H9 (cell line): ENCODE measurements around the gene CLPSL2. TPM values are rescaled to one million over a fixed set of nuclear protein-coding genes. Genes with fewer than 3 reads are reported as not detected.

Experiments
- DNase-seq: peaks from one replicate; pipeline ENCODE4 v3.0.0-alpha.2; 2017
- H2AFZ ChIP-seq: one replicate; pipeline ENCODE4 v1.6.1; 2013; ENCODE audit warnings: mild to moderate bottlenecking, low read length, control low read depth, moderate library complexity
- H2AK5ac ChIP-seq: 2 replicates; pipeline ENCODE4 v1.6.1; 2013; ENCODE audit warnings: low read length, control low read depth, mixed read lengths; ENCODE audit not compliant: insufficient read length
- H2BK120ac ChIP-seq: one replicate; pipeline ENCODE4 v1.6.1; 2013; ENCODE audit warnings: low read depth, mild to moderate bottlenecking, low read length, control low read depth, inconsistent platforms; ENCODE audit not compliant: poor library complexity, severe bottlenecking
- H2BK12ac ChIP-seq: 2 replicates; pipeline ENCODE4 v1.6.1; 2013; ENCODE audit warnings: low read length, control low read depth, mixed read lengths, low read depth; ENCODE audit not compliant: insufficient read length
- H2BK15ac ChIP-seq: 2 replicates; pipeline ENCODE4 v1.6.1; 2013; ENCODE audit warnings: low read depth, low read length, control low read depth
- H2BK20ac ChIP-seq: one replicate; pipeline ENCODE4 v1.6.1; 2013; ENCODE audit warnings: low read depth, mild to moderate bottlenecking, low read length, control low read depth, inconsistent platforms; ENCODE audit not compliant: poor library complexity, severe bottlenecking
- H2BK5ac ChIP-seq: 2 replicates; pipeline ENCODE4 v1.6.1; 2013; ENCODE audit warnings: low read length, control low read depth, mixed read lengths; ENCODE audit not compliant: insufficient read length
- H3K14ac ChIP-seq: 2 replicates; pipeline ENCODE4 v1.6.1; 2013; ENCODE audit warnings: low read length, control low read depth; ENCODE audit not compliant: insufficient read depth
- H3K18ac ChIP-seq: 2 replicates; pipeline ENCODE4 v1.6.1; 2013; ENCODE audit warnings: low read depth, mild to moderate bottlenecking, mixed read lengths, low read length, control low read depth; ENCODE audit not compliant: insufficient read length
- H3K23ac ChIP-seq: 2 replicates; pipeline ENCODE4 v1.6.1; 2013; ENCODE audit warnings: low read length, control low read depth, mixed read lengths, low read depth; ENCODE audit not compliant: insufficient read length
- H3K23me2 ChIP-seq: 2 replicates; pipeline ENCODE4 v1.6.1; 2013; ENCODE audit warnings: low read depth, mild to moderate bottlenecking, mixed read lengths, low read length, control low read depth; ENCODE audit not compliant: insufficient read length, poor library complexity, severe bottlenecking
- H3K27ac ChIP-seq: 2 replicates; pipeline ENCODE4 v1.5.1; 2013; ENCODE audit warnings: low read length, control low read depth, mixed read lengths, low read depth; ENCODE audit not compliant: insufficient read length
- H3K27me3 ChIP-seq: 2 replicates; pipeline ENCODE4 v1.6.1; 2013; ENCODE audit warnings: low read length, control low read depth, inconsistent platforms; ENCODE audit not compliant: insufficient read depth
- H3K4ac ChIP-seq: 2 replicates; pipeline ENCODE4 v1.6.1; 2013; ENCODE audit warnings: low read depth, mild to moderate bottlenecking, control low read depth, inconsistent platforms, low read length, moderate library complexity
- H3K4me1 ChIP-seq: 2 replicates; pipeline ENCODE4 v1.6.1; 2013; ENCODE audit warnings: low read length, control low read depth, inconsistent platforms; ENCODE audit not compliant: insufficient read depth
- H3K4me2 ChIP-seq: 2 replicates; pipeline ENCODE4 v1.6.1; 2013; ENCODE audit warnings: low read length, control low read depth, mixed read lengths; ENCODE audit not compliant: insufficient read length, insufficient read depth
- H3K56ac ChIP-seq: 2 replicates; pipeline ENCODE4 v1.6.1; 2013; ENCODE audit warnings: low read depth, mild to moderate bottlenecking, mixed read lengths, low read length, control low read depth; ENCODE audit not compliant: insufficient read length
- H3K79me1 ChIP-seq: 2 replicates; pipeline ENCODE4 v1.6.1; 2013; ENCODE audit warnings: low read depth, mild to moderate bottlenecking, moderate library complexity, low read length, control low read depth, inconsistent platforms; ENCODE audit not compliant: insufficient read depth, poor library complexity, severe bottlenecking
- H3K79me2 ChIP-seq: 2 replicates; pipeline ENCODE4 v1.6.1; 2013; ENCODE audit warnings: low read length, control low read depth, inconsistent platforms; ENCODE audit not compliant: insufficient read depth
- H3K9ac ChIP-seq: 2 replicates; pipeline ENCODE4 v1.6.1; 2013; ENCODE audit warnings: low read length, control low read depth, mixed read lengths; ENCODE audit not compliant: insufficient read length; ENCODE audit errors: extremely low read depth
- H3K9me3 ChIP-seq: one replicate; pipeline ENCODE4 v1.6.1; 2013; ENCODE audit warnings: low read depth, low read length, inconsistent platforms; ENCODE audit not compliant: control insufficient read depth
- H3T11ph ChIP-seq: one replicate; pipeline ENCODE4 v1.6.1; 2013; ENCODE audit warnings: mild to moderate bottlenecking, low read length, control low read depth, inconsistent platforms
- H4K20me1 ChIP-seq: one replicate; pipeline ENCODE4 v1.6.1; 2013; ENCODE audit not compliant: control insufficient read depth, insufficient read length, insufficient read depth
- H4K5ac ChIP-seq: 2 replicates; pipeline ENCODE4 v1.6.1; 2013; ENCODE audit warnings: low read depth, mild to moderate bottlenecking, mixed read lengths, low read length, control low read depth; ENCODE audit not compliant: insufficient read length
- H4K8ac ChIP-seq: replicated peaks from 2 replicates; pipeline ENCODE4 v1.6.1; 2013; ENCODE audit warnings: low read length, control low read depth, mixed read lengths, low read depth; ENCODE audit not compliant: insufficient read length
- H4K91ac ChIP-seq: 2 replicates; pipeline ENCODE4 v1.6.1; 2013; ENCODE audit warnings: low read depth, mild to moderate bottlenecking, moderate library complexity, mixed read lengths, low read length, control low read depth; ENCODE audit not compliant: insufficient read length
- H3K27ac Mint-ChIP-seq, 3 experiments: 2 replicates in 2 of 3; 3 replicates in 1 of 3; pipeline ENCODE4 v1.8.0; 2020 to 2021; ENCODE audit warnings: mixed read lengths in 3 of 3, mild to moderate bottlenecking in 1 of 3, moderate library complexity in 1 of 3
- H3K27me3 Mint-ChIP-seq: 2 replicates; pipeline ENCODE4 v1.8.0; 2021; ENCODE audit warnings: low read depth, mild to moderate bottlenecking, moderate library complexity, mixed read lengths
- H3K36me3 Mint-ChIP-seq, 3 experiments: 2 replicates in 2 of 3; 3 replicates in 1 of 3; pipeline ENCODE4 v1.8.0; 2020 to 2021; ENCODE audit warnings: low read depth in 3 of 3, mixed read lengths in 3 of 3; ENCODE audit not compliant: insufficient read depth in 1 of 3
- H3K4me1 Mint-ChIP-seq, 2 experiments: 2 replicates each; pipeline ENCODE4 v1.8.0; 2020; ENCODE audit warnings: mixed read lengths in 2 of 2
- H3K4me3 Mint-ChIP-seq, 2 experiments: 2 replicates in 1 of 2; 3 replicates in 1 of 2; pipeline ENCODE4 v1.8.0; 2020 to 2021; ENCODE audit warnings: mild to moderate bottlenecking in 2 of 2, mixed read lengths in 2 of 2, moderate library complexity in 1 of 2
- H3K9me3 Mint-ChIP-seq, 2 experiments: 2 replicates in 1 of 2; 3 replicates in 1 of 2; pipeline ENCODE4 v1.8.0; 2020; ENCODE audit warnings: mild to moderate bottlenecking in 2 of 2, mixed read lengths in 2 of 2, moderate library complexity in 1 of 2
- WGBS: extraction: QIAGEN DNeasy Blood & Tissue Kit; methylation state at CpG from one replicate; pipeline ENCODE4 v1.1.7; 2013; ENCODE audit warnings: missing lambda C conversion rate, low lambda C conversion rate, mixed read lengths; ENCODE audit not compliant: insufficient read length; ENCODE audit errors: extremely low coverage; 5-methylcytosine and 5-hydroxymethylcytosine counted together
- total RNA-seq: library from RNA; stranded (reverse); gene quantifications from 2 replicates; pipeline ENCODE4 v1.2.1, GENCODE V29; 2021
- TF ChIP-seq, protein P1 (sequence below): fragments of 200-600 bp; sonication (generic); conservative IDR thresholded peaks from 3 replicates; pipeline ENCODE4 v1.8.0; 2021; ENCODE audit warnings: antibody characterized with exemption, mild to moderate bottlenecking

CLPSL2 gene
- total RNA-seq, 1 experiment from 2014 or later: 4.4 TPM

DNA sequence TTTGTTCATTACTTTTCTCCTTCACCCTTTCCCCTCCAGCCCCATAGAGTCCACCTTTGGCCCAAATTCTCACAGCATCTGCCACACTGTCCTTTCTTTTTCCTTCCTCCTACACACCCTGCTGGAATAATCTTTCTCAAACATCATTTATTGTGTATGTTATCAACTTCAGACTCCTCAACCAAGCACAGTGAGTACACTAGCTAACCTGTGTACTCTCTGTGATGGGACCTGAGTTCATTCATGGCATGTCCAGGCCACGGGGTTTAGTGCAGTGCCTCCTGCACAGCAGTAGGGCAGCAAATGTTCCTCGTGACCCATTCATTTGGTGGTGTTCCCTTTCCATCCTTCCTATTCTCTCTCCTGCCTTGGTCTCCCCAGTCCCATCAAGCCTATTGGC is 46.7 kb upstream of the CLPSL2 start:
- Mint-ChIP-seq H3K27ac (no peak overlapping the region), H3K4me1 (peaks cover 59 to 62% of the 10 kb centered on the region in 2 experiments), H3K27me3 (peaks cover 32% of the 10 kb centered on the region), H3K36me3 (no peaks in the 10 kb centered on the region; a peak in 1 of 7 replicates), H3K9me3 (no peaks in the 10 kb centered on the region), H3K4me3 (peak overlapping the region in 1 of 2 experiments; percentile 61; a peak in 3 of 5 replicates)
- Histone ChIP-seq H3K27ac (no peak overlapping the region), H3K14ac (no peak overlapping the region), H3K18ac (no peak overlapping the region), H3K4ac (no peak overlapping the region), H3K56ac (no peak overlapping the region), H3K4me1 (peaks cover 19% of the 10 kb centered on the region), H2BK120ac (no peak overlapping the region), H2BK5ac (no peak overlapping the region), H2BK12ac (no peak overlapping the region), H4K8ac (no peak overlapping the region), H3K9me3 (no peaks in the 10 kb centered on the region), H3K9ac (no peak overlapping the region), H3T11ph (no peak overlapping the region), H3K23ac (no peak overlapping the region), H2BK15ac (no peak overlapping the region), H2AFZ (no peak overlapping the region), H4K20me1 (no peaks in the 10 kb centered on the region), H3K79me1 (no peaks in the 10 kb centered on the region), H4K91ac (no peak overlapping the region), H3K79me2 (no peaks in the 10 kb centered on the region), H2BK20ac (no peak overlapping the region), H3K4me2 (no peak overlapping the region), H2AK5ac (no peak overlapping the region), H4K5ac (no peak overlapping the region), H3K23me2 (peaks cover 11% of the 10 kb centered on the region), H3K27me3 (peaks cover 2% of the 10 kb centered on the region; the same call in 1 of the 2 replicates)
- no CpG with 5 or more reads among the region's 2 CpGs for WGBS
- TF ChIP-seq, protein P1, sequence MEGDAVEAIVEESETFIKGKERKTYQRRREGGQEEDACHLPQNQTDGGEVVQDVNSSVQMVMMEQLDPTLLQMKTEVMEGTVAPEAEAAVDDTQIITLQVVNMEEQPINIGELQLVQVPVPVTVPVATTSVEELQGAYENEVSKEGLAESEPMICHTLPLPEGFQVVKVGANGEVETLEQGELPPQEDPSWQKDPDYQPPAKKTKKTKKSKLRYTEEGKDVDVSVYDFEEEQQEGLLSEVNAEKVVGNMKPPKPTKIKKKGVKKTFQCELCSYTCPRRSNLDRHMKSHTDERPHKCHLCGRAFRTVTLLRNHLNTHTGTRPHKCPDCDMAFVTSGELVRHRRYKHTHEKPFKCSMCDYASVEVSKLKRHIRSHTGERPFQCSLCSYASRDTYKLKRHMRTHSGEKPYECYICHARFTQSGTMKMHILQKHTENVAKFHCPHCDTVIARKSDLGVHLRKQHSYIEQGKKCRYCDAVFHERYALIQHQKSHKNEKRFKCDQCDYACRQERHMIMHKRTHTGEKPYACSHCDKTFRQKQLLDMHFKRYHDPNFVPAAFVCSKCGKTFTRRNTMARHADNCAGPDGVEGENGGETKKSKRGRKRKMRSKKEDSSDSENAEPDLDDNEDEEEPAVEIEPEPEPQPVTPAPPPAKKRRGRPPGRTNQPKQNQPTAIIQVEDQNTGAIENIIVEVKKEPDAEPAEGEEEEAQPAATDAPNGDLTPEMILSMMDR: no peak
- no peak for DNase-seq
